Upper lobe of right lung (tissue), 1 donor: ENCODE results near the gene SRGAP3. TPM values are rescaled to one million over a fixed set of nuclear protein-coding genes. Genes with fewer than 3 reads are reported as not detected.

Experiments
- ATAC-seq: fragments of 200-7000 bp; cut with Tn5 transposase; one replicate; pipeline ENCODE4 v1.9.1; 2020; ENCODE audit warnings: mild to moderate bottlenecking, moderate library complexity
- DNase-seq: peaks from one replicate; pipeline ENCODE4 v3.0.0-alpha.2; 2020
- H3K27ac ChIP-seq: fragments of 200-600 bp; one replicate; pipeline ENCODE4 v1.8.0; 2022
- H3K27me3 ChIP-seq: fragments of 200-600 bp; one replicate; pipeline ENCODE4 v1.8.0; 2022; ENCODE audit warnings: mild to moderate bottlenecking
- H3K36me3 ChIP-seq: fragments of 200-600 bp; one replicate; pipeline ENCODE4 v1.8.0; 2022
- H3K4me1 ChIP-seq: fragments of 200-600 bp; one replicate; pipeline ENCODE4 v1.8.0; 2022
- H3K4me3 ChIP-seq: fragments of 200-600 bp; one replicate; pipeline ENCODE4 v1.8.0; 2022; ENCODE audit warnings: mild to moderate bottlenecking
- H3K9me3 ChIP-seq: fragments of 200-600 bp; one replicate; pipeline ENCODE4 v1.8.0; 2022
- CTCF ChIP-seq: fragments of 200-600 bp; IDR thresholded peaks from one replicate; pipeline ENCODE4 v1.8.0; 2022; ENCODE audit warnings: antibody characterized with exemption
- intact Hi-C: fragments of 100-400 bp; cut with DNase I; formaldehyde crosslinking; loops from one replicate; pipeline ENCODE4 v1.11.0; 2022
- total RNA-seq: library from RNA; stranded (reverse); fragmentation: NEBNext Ultra II Directional; extraction: Animal tissue kit (Norgen Biotek cat#: 25700); gene quantifications from one replicate; pipeline ENCODE4 v1.2.1, GENCODE V29; 2021
- donor health status: DM: no; HTN: yes; CAD: no; lungs with severe emphysema.

The SRGAP3 gene
- total RNA-seq, 1 donor from 2014 or later = 3.2 TPM

DNA sequence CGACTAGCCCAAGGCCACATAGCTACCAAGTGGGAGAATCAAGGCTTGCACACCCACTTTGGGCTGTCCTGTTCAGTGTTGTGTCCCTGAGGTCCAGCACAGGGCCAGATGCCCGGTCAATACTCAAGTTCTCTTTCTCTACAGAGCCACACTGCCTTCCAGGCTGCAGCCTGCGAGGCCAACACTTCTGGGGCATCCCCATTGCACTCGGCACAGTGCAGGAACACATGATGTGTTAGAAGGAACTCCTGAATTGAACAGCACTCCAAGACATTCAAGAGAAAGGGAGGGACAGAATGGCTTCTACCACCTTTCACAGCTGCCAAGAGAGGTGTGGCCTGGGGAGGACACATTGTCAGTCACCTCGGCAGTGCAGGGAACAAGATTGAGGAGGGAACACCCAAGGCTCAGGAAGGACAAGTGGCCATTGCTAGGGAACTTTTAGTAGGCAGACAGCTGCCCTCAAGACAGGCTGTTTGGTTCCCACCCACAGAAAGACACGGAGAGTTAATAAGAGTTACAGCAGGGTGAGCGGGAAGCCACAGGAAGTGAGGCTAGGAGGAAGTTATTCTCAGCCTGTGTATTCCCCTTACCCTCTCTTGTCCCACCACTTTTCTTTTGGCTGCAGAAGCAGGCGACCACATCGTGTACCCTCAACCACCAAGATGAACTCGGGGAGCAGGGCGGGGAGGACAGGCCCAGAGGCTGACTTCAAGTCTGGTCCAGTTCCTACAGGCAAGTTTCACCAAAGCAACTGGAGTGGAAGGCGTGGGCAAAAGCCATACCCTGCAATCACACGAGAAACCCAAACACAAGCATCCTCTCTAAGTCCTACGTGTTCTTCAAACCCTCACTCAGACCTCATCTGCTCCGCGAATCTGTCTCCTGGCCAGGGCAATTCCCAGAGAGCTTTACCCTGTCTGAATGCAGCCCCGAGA, 69.4 kb downstream of the SRGAP3 start:
- ATAC-seq = peak; percentile 37
- no peak for DNase-seq
- intact Hi-C loops = no loop called here
- Histone ChIP-seq H3K36me3 (no peaks in the 10 kb centered on the region), H3K9me3 (no peaks in the 10 kb centered on the region), H3K27me3 (no peaks in the 10 kb centered on the region), H3K4me1 (peaks cover 7% of the 10 kb centered on the region), H3K27ac (no peak overlapping the region), H3K4me3 (no peak overlapping the region)
- TF ChIP-seq CTCF = no peak

DNA sequence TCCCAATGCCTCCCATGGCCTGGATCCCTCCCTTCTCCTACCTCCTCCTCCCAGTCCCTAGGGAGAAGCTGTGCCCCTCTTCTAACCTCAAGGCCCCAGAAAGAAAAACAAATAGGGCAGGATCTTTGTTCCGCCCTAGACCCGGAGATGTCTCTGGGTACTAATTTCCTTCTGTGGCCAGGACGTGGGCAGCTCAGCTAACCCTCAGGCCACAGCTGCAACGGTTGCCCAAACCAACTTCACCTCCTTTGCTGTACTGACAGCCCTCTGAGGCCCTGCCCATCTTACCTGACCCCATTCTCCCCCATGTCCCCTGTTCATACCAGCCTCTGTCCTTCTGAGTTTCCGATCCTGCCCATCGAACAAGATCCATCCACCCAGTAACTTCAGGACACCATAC, 70.7 kb downstream of the SRGAP3 start:
- no peak for ATAC-seq
- intact Hi-C loops = no loop called here
- no peak for DNase-seq
- no peaks in the 10 kb centered on the region for H3K36me3 ChIP-seq
- H3K9me3 ChIP-seq = no peaks in the 10 kb centered on the region
- H3K4me3 ChIP-seq = no peak overlapping the region
- H3K4me1 ChIP-seq = peaks cover 7% of the 10 kb centered on the region
- TF ChIP-seq CTCF = no peak
- no peaks in the 10 kb centered on the region for H3K27me3 ChIP-seq
- H3K27ac ChIP-seq = no peak overlapping the region

DNA sequence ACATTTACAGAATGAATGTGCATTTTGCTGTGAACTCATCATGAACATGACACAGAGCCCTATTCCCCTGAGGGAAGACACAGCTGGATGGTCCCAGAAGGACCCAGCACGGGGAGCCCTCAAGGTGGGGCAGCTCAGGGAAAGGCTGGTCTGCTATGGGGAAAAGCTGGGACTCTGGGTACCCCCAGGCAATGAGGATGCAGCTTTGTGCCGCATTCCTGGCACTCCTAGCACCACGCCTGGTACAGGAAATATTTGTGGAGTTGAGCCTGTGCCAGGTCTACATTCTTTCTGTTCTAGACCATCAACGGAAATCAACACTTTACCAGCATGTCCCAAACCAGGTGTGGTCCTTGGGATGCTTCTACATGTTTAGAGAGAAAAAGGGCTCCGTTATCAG, 74.0 kb downstream of the SRGAP3 start:
- Histone ChIP-seq H3K4me3 (no peak overlapping the region), H3K9me3 (no peaks in the 10 kb centered on the region), H3K4me1 (peaks cover 16% of the 10 kb centered on the region), H3K27ac (no peak overlapping the region), H3K27me3 (no peaks in the 10 kb centered on the region), H3K36me3 (no peaks in the 10 kb centered on the region)
- ATAC-seq = peak; percentile 77
- no peak for DNase-seq
- intact Hi-C loops = no loop called here
- no peak for TF ChIP-seq CTCF

GRCh38 chr3:9173445-9173844, 76.0 kb downstream of the SRGAP3 start:
- no peaks in the 10 kb centered on the region for H3K27me3 ChIP-seq
- H3K36me3 ChIP-seq = no peaks in the 10 kb centered on the region
- TF ChIP-seq CTCF = no peak
- H3K4me1 ChIP-seq = peaks cover 8% of the 10 kb centered on the region
- H3K4me3 ChIP-seq = no peak overlapping the region
- intact Hi-C loops = no loop called here
- no peak overlapping the region for H3K27ac ChIP-seq
- no peak for DNase-seq
- ATAC-seq = no peak
- no peaks in the 10 kb centered on the region for H3K9me3 ChIP-seq

DNA sequence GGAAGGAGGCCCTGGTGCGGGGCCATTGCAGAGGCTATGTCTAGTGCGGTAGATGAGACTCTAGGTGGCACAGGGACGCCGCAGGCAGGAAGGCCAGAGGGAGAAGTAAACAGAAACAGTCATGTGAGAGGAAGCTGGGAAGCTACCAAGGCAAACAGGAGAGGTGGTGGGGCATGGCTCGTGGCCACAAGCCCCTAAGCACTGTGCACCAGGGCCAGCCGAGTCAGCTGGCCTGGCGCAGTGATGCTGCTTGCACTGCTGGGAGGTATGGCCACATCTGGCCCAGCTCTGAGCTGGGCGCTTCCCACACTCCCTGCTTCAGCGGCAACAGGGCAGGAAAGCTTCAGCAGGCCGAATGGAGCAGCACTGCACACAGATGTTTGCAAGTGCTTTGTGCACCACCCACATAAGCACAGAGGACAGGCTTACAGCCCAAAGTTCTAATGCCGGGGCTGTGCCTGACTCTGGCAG, 76.6 kb downstream of the SRGAP3 start:
- intact Hi-C loops = no loop called here
- Histone ChIP-seq H3K9me3 (no peaks in the 10 kb centered on the region), H3K27ac (no peak overlapping the region), H3K27me3 (no peaks in the 10 kb centered on the region), H3K4me1 (peaks cover 8% of the 10 kb centered on the region), H3K4me3 (no peak overlapping the region), H3K36me3 (no peaks in the 10 kb centered on the region)
- ATAC-seq (peak; percentile 7), DNase-seq (no peak)
- no peak for TF ChIP-seq CTCF
